Spleen (tissue), 11 donors: ENCODE measurements around the gene MOCS1. TPM values are rescaled to one million over a fixed set of nuclear protein-coding genes. Genes with fewer than 3 reads are reported as not detected.
A peak's percentile ranks its signal among the peaks of the same experiment; 100 is the strongest.

Source experiments
- DNase-seq: peaks from one replicate; pipeline ENCODE4 v3.0.0-alpha.2; 2020
- H3K27ac ChIP-seq, 8 donors: fragments of 200-600 bp; sonication (generic) in 7 of 8; 1 replicate in 4 of 8; 2 replicates in 4 of 8; pipeline versions ENCODE4 v1.5.0 to v1.8.0; 2016 to 2021; ENCODE audit warnings: inconsistent platforms in 4 of 8, mild to moderate bottlenecking in 4 of 8, moderate library complexity in 1 of 8
- H3K27me3 ChIP-seq, 7 donors: fragments of 200-600 bp; sonication (generic) in 6 of 7; replicated peaks in 1 of 7; 1 replicate in 4 of 7; 2 replicates in 3 of 7; pipeline versions ENCODE4 v1.5.0 to v1.8.0; 2016 to 2021; ENCODE audit warnings: inconsistent platforms in 3 of 7, mild to moderate bottlenecking in 1 of 7
- H3K36me3 ChIP-seq, 6 donors: fragments of 200-600 bp; sonication (generic) in 5 of 6; 1 replicate in 4 of 6; 2 replicates in 2 of 6; pipeline versions ENCODE4 v1.5.0 to v1.8.0; 2016 to 2021; ENCODE audit warnings: inconsistent platforms in 2 of 6
- H3K4me1 ChIP-seq, 6 donors: fragments of 200-600 bp; sonication (generic) in 5 of 6; 1 replicate in 3 of 6; 2 replicates in 3 of 6; pipeline versions ENCODE4 v1.5.0 to v1.8.0; 2016 to 2021; ENCODE audit warnings: inconsistent platforms in 3 of 6
- H3K4me3 ChIP-seq, 8 donors: fragments of 200-600 bp; sonication (generic) in 7 of 8; 1 replicate in 4 of 8; 2 replicates in 4 of 8; pipeline versions ENCODE4 v1.5.0 to v1.8.0; 2016 to 2021; ENCODE audit warnings: inconsistent platforms in 4 of 8, mild to moderate bottlenecking in 4 of 8, moderate library complexity in 2 of 8
- H3K9me3 ChIP-seq, 8 donors: fragments of 200-600 bp; sonication (generic) in 7 of 8; 1 replicate in 4 of 8; 2 replicates in 4 of 8; pipeline versions ENCODE4 v1.5.0 to v1.8.0; 2016 to 2021; ENCODE audit warnings: inconsistent platforms in 4 of 8
- CTCF ChIP-seq, 11 experiments: fragments of 200-600 bp in 7 of 11; fragments of 450-650 bp in 4 of 11; sonication (generic) in 4 of 11; IDR thresholded peaks in 8 of 11; conservative IDR thresholded peaks in 3 of 11; 1 replicate in 7 of 11; 2 replicates in 4 of 11; pipeline versions ENCODE4 v1.4.0 to v1.8.0; 2016 to 2021; ENCODE audit warnings: antibody characterized with exemption in 11 of 11, inconsistent platforms in 4 of 11, mild to moderate bottlenecking in 1 of 11
- POLR2A ChIP-seq, 3 donors: fragments of 450-650 bp; IDR thresholded peaks; one replicate each; pipeline ENCODE4 v1.5.1; 2017; ENCODE audit warnings: antibody characterized with exemption in 3 of 3, mild to moderate bottlenecking in 1 of 3
- POLR2AphosphoS5 ChIP-seq, 3 donors: sonication (generic); formaldehyde crosslinking; IDR thresholded peaks; one replicate each; pipeline ENCODE4 v1.5.1; 2017; ENCODE audit warnings: antibody characterized with exemption in 3 of 3
- WGBS, 5 donors: extraction: QIAGEN DNeasy Blood & Tissue Kit in 3 of 5; methylation state at CpG; one replicate each; pipeline versions ENCODE4 v1.1.5 to v1.1.7; 2013 to 2018; 5-methylcytosine and 5-hydroxymethylcytosine counted together
- intact Hi-C: fragments of 100-400 bp; cut with DNase I; formaldehyde crosslinking; loops from one replicate; pipeline ENCODE4 v1.15.0; 2023; ENCODE audit warnings: low total_unique reads
- polyA plus RNA-seq, 3 donors: library from polyadenylated mRNA; stranded (reverse); fragments of 200-250 nt; gene quantifications; one replicate each; pipeline ENCODE4 v1.2.1, GENCODE V29; 2013
- total RNA-seq, 7 donors: library from RNA; depleted of rRNA in 3 of 7; stranded (reverse); fragments of >200 nt in 3 of 7; fragmentation: NEBNext Ultra II Directional in 4 of 7; extraction: Animal tissue kit (Norgen Biotek cat#: 25700) in 4 of 7; gene quantifications; one replicate each; pipeline versions ENCODE4 v1.1.0 to v1.2.1, GENCODE V29; 2016 to 2021
- donor health status: healthy with polysubstance abuse.
- donor health status: DM: no; HTN: no; CAD: no; lungs with moderate emphysema.
- donor health status: DM: no; HTN: no; CAD: no.
- donor health status: Bipolar disorder and iron deficiency.
- donor health status: healthy.
- donor health status: DM: no; HTN: no; CAD: no.
- donor health status: DM: yes; HTN: yes; CAD: no.

MOCS1 gene
- total and polyA plus RNA-seq, 10 donors, result 1.2 to 10.2 (median 5.6) TPM

DNA sequence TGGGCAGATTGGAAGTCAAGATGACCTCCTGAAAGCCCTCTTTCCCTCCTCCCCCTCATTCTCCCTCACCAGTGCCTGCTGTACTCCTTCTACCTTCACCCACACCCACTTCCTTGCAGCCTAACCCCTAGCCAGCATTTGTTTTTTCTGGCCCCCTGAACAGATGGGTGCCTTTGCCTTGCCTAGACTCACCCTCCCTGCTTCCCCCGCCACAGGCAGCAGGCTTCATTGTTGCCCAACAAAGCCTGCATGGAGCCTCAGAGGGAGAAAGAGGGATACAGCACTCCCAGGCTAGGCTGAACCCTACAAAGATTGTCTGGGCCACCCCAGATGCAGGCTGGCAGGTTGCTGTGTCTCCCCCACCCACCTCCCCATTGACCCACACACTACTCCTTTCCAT is 2.7 kb downstream of the MOCS1 start:
- Histone ChIP-seq H3K9me3 (no peaks in the 10 kb centered on the region), H3K4me3 (no peak overlapping the region), H3K27me3 (peaks cover 0 to 31% (median 0%) of the 10 kb centered on the region in 7 donors), H3K27ac (no peak overlapping the region), H3K4me1 (peaks cover 0 to 19% (median 3%) of the 10 kb centered on the region in 6 donors), H3K36me3 (no peaks in the 10 kb centered on the region)
- WGBS, 5 donors, result 60 to 100% (median 86%) methylated on average over 1 of the region's 1 CpG
- no peak for TF ChIP-seq POLR2AphosphoS5 (IDR thresholded peaks at IDR 0.05)
- TF ChIP-seq POLR2A (IDR thresholded peaks at IDR 0.05), result no peak
- no peak for TF ChIP-seq CTCF (IDR thresholded peaks at IDR 0.05 in 8 of 11, conservative IDR thresholded peaks at IDR 0.05 in 3 of 11)
- intact Hi-C loops, result no loop called here
- no peak for DNase-seq

- DNase-seq, result no peak
- no peak overlapping the region for H3K27ac ChIP-seq
- H3K4me1 ChIP-seq, result peaks cover 0 to 19% (median 3%) of the 10 kb centered on the region in 6 donors
- WGBS, 5 donors, result 82 to 91% (median 85%) methylated on average over 4 of the region's 4 CpGs
- TF ChIP-seq CTCF (IDR thresholded peaks at IDR 0.05 in 8 of 11, conservative IDR thresholded peaks at IDR 0.05 in 3 of 11), result no peak
- no peak for TF ChIP-seq POLR2AphosphoS5 (IDR thresholded peaks at IDR 0.05)
- TF ChIP-seq POLR2A (IDR thresholded peaks at IDR 0.05), result no peak
- intact Hi-C loops, result no loop called here
- H3K36me3 ChIP-seq, result peaks cover 0 to 5% (median 0%) of the 10 kb centered on the region in 6 donors
- peaks cover 0 to 28% (median 0%) of the 10 kb centered on the region in 7 donors for H3K27me3 ChIP-seq
- no peak overlapping the region for H3K4me3 ChIP-seq
- H3K9me3 ChIP-seq, result no peaks in the 10 kb centered on the region
These were observed 3.7 kb downstream of the MOCS1 start for GRCh38 chr6:39930540-39930939.

DNA sequence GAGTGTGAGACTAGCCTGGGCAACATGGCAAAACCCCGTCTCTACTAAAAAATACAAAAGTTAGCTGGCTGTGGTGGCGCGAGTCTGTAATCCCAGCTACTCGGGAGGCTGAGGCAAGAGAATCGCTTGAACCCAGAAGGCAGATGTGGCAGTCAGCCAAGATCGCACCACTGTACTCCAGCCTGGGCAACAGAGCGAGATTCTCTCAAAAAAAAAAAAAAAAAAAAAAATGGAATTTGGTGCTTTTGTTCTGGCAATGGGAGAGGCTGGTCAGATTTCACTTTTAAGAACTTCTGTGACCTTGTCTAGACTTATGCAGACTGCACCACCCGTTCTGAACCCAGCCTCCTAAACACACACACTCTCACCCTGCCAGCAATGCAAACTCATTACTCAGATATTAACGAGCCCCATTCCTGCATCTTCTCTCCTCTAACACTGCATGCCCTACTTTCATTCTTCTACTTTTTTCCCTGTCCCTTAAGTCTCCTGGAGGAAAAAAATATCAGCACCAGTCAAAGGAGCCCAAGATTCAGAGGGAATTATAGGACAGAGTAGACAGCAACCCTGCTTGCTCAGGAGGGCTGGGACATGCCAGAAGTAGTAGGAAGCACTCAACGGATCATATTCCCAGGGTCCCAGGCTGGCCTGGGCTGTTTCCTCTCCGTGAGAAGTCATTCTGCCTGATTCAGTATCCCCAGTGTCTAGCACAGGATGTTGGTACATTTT is 4.4 kb downstream of the MOCS1 start:
- Histone ChIP-seq H3K27me3 (peaks cover 0 to 22% (median 0%) of the 10 kb centered on the region in 7 donors), H3K9me3 (no peaks in the 10 kb centered on the region), H3K4me3 (no peak overlapping the region), H3K4me1 (peaks cover 0 to 19% (median 3%) of the 10 kb centered on the region in 6 donors), H3K27ac (no peak overlapping the region), H3K36me3 (peaks cover 0 to 12% (median 0%) of the 10 kb centered on the region in 6 donors)
- TF ChIP-seq CTCF (IDR thresholded peaks at IDR 0.05 in 8 of 11, conservative IDR thresholded peaks at IDR 0.05 in 3 of 11) (no peak), POLR2A (IDR thresholded peaks at IDR 0.05) (no peak), POLR2AphosphoS5 (IDR thresholded peaks at IDR 0.05) (no peak)
- intact Hi-C loops, result no loop called here
- DNase-seq, result peak; percentile 32
- 73 to 86% (median 81%) methylated on average over 11 of the region's 11 CpGs for WGBS, 5 donors

- no peak for TF ChIP-seq POLR2A (IDR thresholded peaks at IDR 0.05)
- TF ChIP-seq POLR2AphosphoS5 (IDR thresholded peaks at IDR 0.05), result no peak
- TF ChIP-seq CTCF (IDR thresholded peaks at IDR 0.05 in 8 of 11, conservative IDR thresholded peaks at IDR 0.05 in 3 of 11), result no peak
- Histone ChIP-seq H3K4me1 (peaks cover 0 to 13% (median 3%) of the 10 kb centered on the region in 6 donors), H3K36me3 (peaks cover 0 to 18% (median 0%) of the 10 kb centered on the region in 6 donors), H3K9me3 (no peaks in the 10 kb centered on the region), H3K27me3 (peaks cover 0 to 15% (median 0%) of the 10 kb centered on the region in 7 donors), H3K27ac (no peak overlapping the region), H3K4me3 (no peak overlapping the region)
- WGBS, 5 donors, result 43 to 60% (median 56%) methylated on average over 9 of the region's 9 CpGs
- intact Hi-C loops, result no loop called here
- DNase-seq, result peak; percentile 16
These were observed 5.1 kb downstream of the MOCS1 start for GRCh38 chr6:39929039-39929732.
